ENCODE data around the gene CABP1.

- TF ChIP-seq POLR2A (IDR thresholded peaks at IDR 0.05) (no peak), CTCF (IDR thresholded peaks at IDR 0.05) (no peak), POLR2AphosphoS5 (IDR thresholded peaks at IDR 0.05) (no peak)
Measured at GRCh38 chr12:120674097-120674636, 33.7 kb downstream of the CABP1 start.
